Naive thymus-derived CD4-positive, alpha-beta T cell (primary cell): ENCODE results near the gene YWHAH. TPM values are rescaled to one million over a fixed set of nuclear protein-coding genes. Genes with fewer than 3 reads are reported as not detected.
A peak's percentile ranks its signal among the peaks of the same experiment; 100 is the strongest.
"Not testable (repeated sequence)": the region's sequence is repeated elsewhere in the genome, so short reads cannot be mapped to it uniquely, and the experiment has no call there.

Experiments
- ATAC-seq: fragments of 150-1000 bp; cut with Tn5 transposase; 2 replicates; pipeline ENCODE4 v1.10.0; 2021; ENCODE audit warnings: mild to moderate bottlenecking, moderate library complexity
- CTCF ChIA-PET: fragments of 350-600 bp; sonication (Branson Sonifier 250); formaldehyde crosslinking; loops from one replicate; lab custom pipeline; 2021; ENCODE audit warnings: antibody characterized with exemption; lab: Charles Lee
- POLR2A ChIA-PET: fragments of 350-600 bp; sonication (Branson Sonifier 250); formaldehyde crosslinking; loops from one replicate; lab custom pipeline; 2021; ENCODE audit warnings: antibody characterized with exemption, inconsistent platforms; lab: Charles Lee
- DNase-seq, 9 donors: peaks; one replicate each; pipeline versions ENCODE4 v3.0.0 to v3.0.0-alpha.2; 2020 to 2022; ENCODE audit warnings: mixed read lengths in 1 of 9
- H3K27ac ChIP-seq: one replicate; pipeline ENCODE4 v1.7.0; 2013; ENCODE audit warnings: mild to moderate bottlenecking, low read depth, low read length, moderate library complexity
- H3K27me3 ChIP-seq, 2 donors: one replicate each; pipeline ENCODE4 v1.7.0; 2013; ENCODE audit warnings: low read length in 2 of 2, mild to moderate bottlenecking in 2 of 2, moderate library complexity in 2 of 2; ENCODE audit not compliant: control insufficient read depth in 2 of 2, insufficient read depth in 2 of 2
- H3K36me3 ChIP-seq, 3 experiments: 1 replicate in 2 of 3; 2 replicates in 1 of 3; pipeline ENCODE4 v1.7.0; 2013; ENCODE audit warnings: low read length in 3 of 3, mild to moderate bottlenecking in 3 of 3, moderate library complexity in 1 of 3; ENCODE audit not compliant: insufficient read depth in 3 of 3, control insufficient read depth in 2 of 3
- H3K4me1 ChIP-seq, 2 donors: one replicate each; pipeline ENCODE4 v1.7.0; 2013; ENCODE audit warnings: low read length in 2 of 2, mild to moderate bottlenecking in 2 of 2, moderate library complexity in 1 of 2; ENCODE audit not compliant: control insufficient read depth in 2 of 2, insufficient read depth in 2 of 2
- H3K4me3 ChIP-seq: 2 replicates; pipeline ENCODE4 v1.7.0; 2013; ENCODE audit warnings: mild to moderate bottlenecking, low read length
- H3K9me3 ChIP-seq, 3 experiments: 1 replicate in 2 of 3; 2 replicates in 1 of 3; pipeline ENCODE4 v1.7.0; 2013; ENCODE audit warnings: low read length in 3 of 3; ENCODE audit not compliant: control insufficient read depth in 2 of 3
- H3K27ac Mint-ChIP-seq, 9 donors: one replicate each; pipeline ENCODE4 v1.8.0; 2020 to 2022; ENCODE audit warnings: mixed read lengths in 9 of 9, mild to moderate bottlenecking in 8 of 9, moderate library complexity in 5 of 9, inconsistent platforms in 2 of 9
- H3K27me3 Mint-ChIP-seq, 5 donors: one replicate each; pipeline ENCODE4 v1.8.0; 2021 to 2022; ENCODE audit warnings: mixed read lengths in 5 of 5, mild to moderate bottlenecking in 1 of 5
- H3K36me3 Mint-ChIP-seq, 5 donors: one replicate each; pipeline ENCODE4 v1.8.0; 2020 to 2022; ENCODE audit warnings: mixed read lengths in 5 of 5, mild to moderate bottlenecking in 3 of 5, inconsistent platforms in 1 of 5
- H3K4me1 Mint-ChIP-seq, 7 donors: one replicate each; pipeline ENCODE4 v1.8.0; 2020 to 2022; ENCODE audit warnings: mixed read lengths in 7 of 7, mild to moderate bottlenecking in 3 of 7, inconsistent platforms in 1 of 7
- H3K4me3 Mint-ChIP-seq, 10 donors: one replicate each; pipeline ENCODE4 v1.8.0; 2020 to 2022; ENCODE audit warnings: mild to moderate bottlenecking in 10 of 10, mixed read lengths in 10 of 10, moderate library complexity in 6 of 10, inconsistent platforms in 2 of 10
- H3K9me3 Mint-ChIP-seq, 11 donors: one replicate each; pipeline ENCODE4 v1.8.0; 2020 to 2022; ENCODE audit warnings: mixed read lengths in 11 of 11, mild to moderate bottlenecking in 4 of 11, inconsistent platforms in 1 of 11, moderate library complexity in 1 of 11
- intact Hi-C, 2 donors: fragments of 100-400 bp; cut with micrococcal nuclease; formaldehyde crosslinking; loops; one replicate each; pipeline ENCODE4 v1.15.1; 2023
- polyA plus RNA-seq, 2 donors: library from polyadenylated mRNA; unstranded; fragments of 300-500 nt; fragmentation: Illumina TruSeq; gene quantifications; one replicate each; pipeline ENCODE4 v1.2.3, GENCODE V29; 2021
- total RNA-seq, 6 experiments: library from RNA in 5 of 6; stranded (reverse) in 5 of 6; gene quantifications; 1 replicate in 5 of 6; 2 replicates in 1 of 6; pipeline ENCODE4 v1.2.3 and lab custom pipeline; 2021 to 2026

YWHAH gene
- total and polyA plus RNA-seq, 7 experiments from 2014 or later, result 11.7 to 130 (median 17.1) TPM

- no peaks in the 10 kb centered on the region for H3K9me3 ChIP-seq
- ChIA-PET POLR2A (no interaction called here), CTCF (interaction anchor here (0.8 to 2.8 kb wide), 5 partner anchors 23 to 496 kb away, joined by 3 to 11 read pairs (median 5); no protein-coding TSS in a partner anchor)
- intact Hi-C loops, result loop anchor here (1.0 to 10.0 kb wide), 7 partner anchors 103 to 687 kb away; partner anchors contain the start of gene PISD (in 1 of the 2)
- H3K27ac ChIP-seq, result no peak overlapping the region
- DNase-seq (no peak), ATAC-seq (no peak)
- Mint-ChIP-seq H3K36me3 (no peaks in the 10 kb centered on the region), H3K27ac (peak overlapping the region in 1 of 9 donors; percentile 11), H3K4me1 (peaks cover 0 to 7% (median 0%) of the 10 kb centered on the region in 7 donors), H3K4me3 (no peak overlapping the region), H3K27me3 (peaks cover 0 to 18% (median 0%) of the 10 kb centered on the region in 5 donors), H3K9me3 (peaks cover 0 to 1% (median 0%) of the 10 kb centered on the region in 11 donors)
- H3K4me1 ChIP-seq, result no peaks in the 10 kb centered on the region
- H3K27me3 ChIP-seq, result no peaks in the 10 kb centered on the region
- H3K36me3 ChIP-seq, result no peaks in the 10 kb centered on the region
- no peak overlapping the region for H3K4me3 ChIP-seq
Observed at GRCh38 chr22:31977939-31978338, 33.6 kb downstream of the YWHAH start.

DNA sequence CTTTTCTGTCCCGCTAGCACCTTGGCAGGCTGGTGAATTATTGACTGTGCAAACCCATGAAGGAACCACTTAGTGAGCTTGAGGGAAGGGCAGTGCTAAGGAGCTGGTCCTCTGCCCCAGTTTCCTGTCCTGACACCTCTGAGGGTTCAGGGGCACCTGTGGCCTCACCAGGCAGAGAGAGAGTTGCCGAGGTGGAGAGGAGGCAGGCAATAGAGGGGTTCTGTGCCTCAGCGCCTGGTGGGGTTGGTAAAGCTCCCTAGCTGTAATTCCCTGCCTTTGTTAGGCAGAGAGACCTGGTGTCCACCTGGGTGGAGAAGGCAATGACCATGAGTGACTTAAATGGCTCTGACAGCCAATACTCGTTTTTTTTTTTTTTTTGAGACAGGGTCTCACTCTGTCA is 36.3 kb downstream of the YWHAH start:
- ChIA-PET CTCF (no interaction called here), POLR2A (no interaction called here)
- peaks cover 0 to 1% (median 0%) of the 10 kb centered on the region in 11 donors for H3K9me3 Mint-ChIP-seq
- intact Hi-C loops, result no loop called here
- H3K27ac Mint-ChIP-seq, result no peak overlapping the region
- ATAC-seq, result no peak
- H3K4me3 ChIP-seq, result no peak overlapping the region
- no peaks in the 10 kb centered on the region for H3K27me3 ChIP-seq
- no peak for DNase-seq
- no peaks in the 10 kb centered on the region for H3K4me1 ChIP-seq
- no peaks in the 10 kb centered on the region for H3K36me3 ChIP-seq
- H3K4me1 Mint-ChIP-seq, result peaks cover 0 to 7% (median 0%) of the 10 kb centered on the region in 7 donors
- H3K9me3 ChIP-seq, result no peaks in the 10 kb centered on the region
- no peak overlapping the region for H3K4me3 Mint-ChIP-seq
- no peak overlapping the region for H3K27ac ChIP-seq
- H3K27me3 Mint-ChIP-seq, result peaks cover 0 to 21% (median 0%) of the 10 kb centered on the region in 5 donors
- no peaks in the 10 kb centered on the region for H3K36me3 Mint-ChIP-seq

DNA sequence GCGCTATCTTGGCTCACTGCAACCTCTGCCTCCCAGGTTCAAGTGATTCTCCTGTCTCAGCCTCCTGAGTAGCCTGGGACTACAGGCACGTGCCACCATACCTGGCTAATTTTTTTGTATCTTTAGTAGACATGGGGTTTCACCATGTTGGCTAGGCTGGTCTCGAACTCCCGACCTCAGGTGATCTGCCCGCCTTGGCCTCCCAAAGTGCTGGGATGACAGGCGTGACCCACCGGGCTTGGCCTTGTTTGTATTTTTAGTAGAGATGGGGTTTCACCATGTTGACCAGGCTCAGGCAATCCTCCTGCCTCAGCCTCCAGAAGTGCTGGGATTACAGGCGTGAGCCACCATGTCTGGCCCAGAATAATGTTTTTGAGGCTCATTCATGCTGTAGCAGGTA is 37.6 kb downstream of the YWHAH start:
- DNase-seq, H3K4me1 Mint-ChIP-seq, H3K4me1 ChIP-seq, intact Hi-C loops, H3K4me3 Mint-ChIP-seq, H3K36me3 Mint-ChIP-seq, H3K9me3 ChIP-seq, H3K27ac ChIP-seq, POLR2A ChIA-PET, H3K27ac Mint-ChIP-seq, H3K9me3 Mint-ChIP-seq, H3K27me3 ChIP-seq, H3K4me3 ChIP-seq, ATAC-seq, H3K36me3 ChIP-seq: not testable (repeated sequence)
- H3K27me3 Mint-ChIP-seq, result peaks cover 0 to 19% (median 0%) of the 10 kb centered on the region in 5 donors
- CTCF ChIA-PET, result interaction anchor here (0.7 kb wide), 1 partner anchor 155 kb away, joined by 4 read pairs; no protein-coding TSS in a partner anchor

- DNase-seq (no peak), ATAC-seq (no peak)
- Mint-ChIP-seq H3K27ac (no peak overlapping the region), H3K9me3 (no peaks in the 10 kb centered on the region), H3K4me1 (no peaks in the 10 kb centered on the region), H3K4me3 (no peak overlapping the region), H3K27me3 (peaks cover 0 to 12% (median 11%) of the 10 kb centered on the region in 5 donors), H3K36me3 (no peaks in the 10 kb centered on the region)
- Histone ChIP-seq H3K36me3 (no peaks in the 10 kb centered on the region), H3K27ac (no peak overlapping the region), H3K27me3 (no peaks in the 10 kb centered on the region), H3K4me1 (no peaks in the 10 kb centered on the region), H3K4me3 (no peak overlapping the region), H3K9me3 (no peaks in the 10 kb centered on the region)
- ChIA-PET POLR2A (no interaction called here), CTCF (no interaction called here)
- intact Hi-C loops, result no loop called here
Observed at GRCh38 chr22:31983911-31984656, 39.7 kb downstream of the YWHAH start.

DNA sequence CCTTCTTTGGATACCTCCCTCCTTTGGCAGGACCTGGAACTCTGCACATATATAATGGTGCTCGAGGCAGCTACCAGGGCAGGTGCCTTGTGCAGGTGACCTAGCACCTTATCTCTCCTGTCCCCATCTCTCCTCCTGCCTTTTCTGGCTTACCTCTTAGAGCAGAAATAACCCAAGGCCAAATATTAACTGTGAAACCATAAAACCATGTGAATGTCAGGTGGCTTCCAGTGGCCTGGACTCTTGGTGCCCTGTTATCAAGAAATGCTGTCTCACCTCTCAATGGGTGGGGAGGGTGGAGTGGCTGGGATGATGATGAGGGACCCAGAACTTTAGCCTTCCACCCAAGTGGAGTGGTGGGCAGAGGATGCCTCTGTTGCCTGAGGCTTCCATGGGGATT is 42.9 kb downstream of the YWHAH start:
- H3K36me3 Mint-ChIP-seq, result no peaks in the 10 kb centered on the region
- H3K4me1 Mint-ChIP-seq, result peaks cover 0 to 2% (median 0%) of the 10 kb centered on the region in 7 donors
- no peaks in the 10 kb centered on the region for H3K4me1 ChIP-seq
- no peak overlapping the region for H3K27ac Mint-ChIP-seq
- no peak overlapping the region for H3K27ac ChIP-seq
- ATAC-seq (no peak), DNase-seq (no peak)
- no peaks in the 10 kb centered on the region for H3K27me3 ChIP-seq
- H3K4me3 ChIP-seq, result no peak overlapping the region
- H3K4me3 Mint-ChIP-seq, result no peak overlapping the region
- ChIA-PET CTCF (no interaction called here), POLR2A (no interaction called here)
- no peaks in the 10 kb centered on the region for H3K9me3 ChIP-seq
- intact Hi-C loops, result no loop called here
- no peaks in the 10 kb centered on the region for H3K9me3 Mint-ChIP-seq
- no peaks in the 10 kb centered on the region for H3K36me3 ChIP-seq
- peaks cover 4 to 22% (median 21%) of the 10 kb centered on the region in 5 donors for H3K27me3 Mint-ChIP-seq

- Histone ChIP-seq H3K9me3 (no peaks in the 10 kb centered on the region), H3K27ac (no peak overlapping the region), H3K4me3 (no peak overlapping the region), H3K4me1 (no peaks in the 10 kb centered on the region), H3K36me3 (no peaks in the 10 kb centered on the region), H3K27me3 (no peaks in the 10 kb centered on the region)
- Mint-ChIP-seq H3K36me3 (no peaks in the 10 kb centered on the region), H3K4me3 (no peak overlapping the region), H3K9me3 (no peaks in the 10 kb centered on the region), H3K27me3 (peaks cover 5 to 26% (median 21%) of the 10 kb centered on the region in 5 donors), H3K27ac (no peak overlapping the region), H3K4me1 (peaks cover 0 to 2% (median 0%) of the 10 kb centered on the region in 7 donors)
- ChIA-PET POLR2A (no interaction called here), CTCF (no interaction called here)
- intact Hi-C loops, result no loop called here
- DNase-seq, result no peak
- no peak for ATAC-seq
Observed at GRCh38 chr22:31991102-31991839, 46.9 kb downstream of the YWHAH start.
